HCT116 (cell line): ENCODE measurements around the gene ZNF536. TPM values are rescaled to one million over a fixed set of nuclear protein-coding genes. Genes with fewer than 3 reads are reported as not detected.

Experiments used
- ATAC-seq: fragments of 200-7000 bp; cut with Tn5 transposase; 2 replicates; pipeline ENCODE4 v1.9.1; 2020; ENCODE audit warnings: mild to moderate bottlenecking, moderate library complexity
- BruUV-seq: library from RNA; stranded (reverse); fragments of 400-500 nt; replicated peaks from 2 replicates; lab custom pipeline; 2021; lab: Mats Ljungman, UMichigan
- CTCF ChIA-PET: fragments of 300-600 bp; sonication (Branson Sonifier 250); formaldehyde crosslinking; loops from one replicate; lab custom pipeline; 2021; ENCODE audit warnings: antibody characterized with exemption; lab: Charles Lee
- POLR2A ChIA-PET: fragments of 300-600, 350-600 bp; sonication (Branson Sonifier 250); formaldehyde crosslinking; loops from one replicate; lab custom pipeline; 2021; ENCODE audit warnings: antibody characterized with exemption; lab: Charles Lee
- RAD21 ChIA-PET, 2 experiments: fragments of 300-600 bp; sonication (Branson Sonifier 250); formaldehyde crosslinking; loops; one replicate each; lab custom pipeline; 2023; ENCODE audit warnings: low total read pairs in 2 of 2; ENCODE audit not compliant: uncharacterized antibody in 2 of 2, unreplicated experiment in 2 of 2, low non-redundant PET in 1 of 2; lab: Charles Lee
- DNase-seq: peaks from one replicate; pipeline ENCODE4 v3.0.0-alpha.2; 2010; ENCODE audit warnings: low read depth, low spot score
- H2AFZ ChIP-seq: fragments of 200-600 bp; shearing (Covaris generic), sonication (generic); 2 replicates; pipeline ENCODE4 v1.6.1; 2017; ENCODE audit warnings: low read depth, mixed run types, mixed read lengths, antibody characterized with exemption, low read length; ENCODE audit not compliant: poor library complexity, severe bottlenecking
- H3K27ac ChIP-seq: 2 replicates; pipeline ENCODE4 v1.5.1; 2012; ENCODE audit warnings: low read depth, low read length
- H3K27me3 ChIP-seq: fragments of 200-600 bp; sonication (generic); 2 replicates; pipeline ENCODE4 v1.6.1; 2016; ENCODE audit warnings: mixed run types, low read length, mixed read lengths; ENCODE audit not compliant: insufficient read depth
- H3K36me3 ChIP-seq, 2 experiments: fragments of 200-500 bp in 1 of 2; fragments of 200-600 bp in 1 of 2; sonication (Bioruptor generic) in 1 of 2; sonication (generic) in 1 of 2; 2 replicates each; pipeline versions ENCODE4 v1.5.1 to v1.6.1; 2014 to 2016; ENCODE audit warnings: low read length in 2 of 2, inconsistent platforms in 1 of 2, mixed read lengths in 1 of 2, mixed run types in 1 of 2; ENCODE audit not compliant: insufficient read depth in 2 of 2, control insufficient read depth in 1 of 2
- H3K4me1 ChIP-seq, 2 experiments: fragments of 200-600 bp in 1 of 2; sonication (generic) in 1 of 2; 2 replicates each; pipeline versions ENCODE4 v1.5.1 to v1.6.1; 2012 to 2017; ENCODE audit warnings: low read length in 2 of 2, inconsistent platforms in 1 of 2, mild to moderate bottlenecking in 1 of 2, mixed read lengths in 1 of 2, mixed run types in 1 of 2, moderate library complexity in 1 of 2; ENCODE audit not compliant: insufficient read depth in 2 of 2, control insufficient read depth in 1 of 2
- H3K4me2 ChIP-seq: fragments of 200-600 bp; sonication (generic); 2 replicates; pipeline ENCODE4 v1.6.1; 2017; ENCODE audit warnings: mixed run types, low read length, mixed read lengths
- H3K4me3 ChIP-seq, 2 experiments: fragments of 200-600 bp in 1 of 2; sonication (generic) in 1 of 2; replicated peaks in 1 of 2; 2 replicates each; pipeline ENCODE4 v1.5.1; 2011 to 2016; ENCODE audit warnings: low read length in 2 of 2, control low read depth in 1 of 2, low read depth in 1 of 2, mild to moderate bottlenecking in 1 of 2, mixed read lengths in 1 of 2, mixed run types in 1 of 2
- H3K79me2 ChIP-seq: fragments of 200-600 bp; sonication (generic); 2 replicates; pipeline ENCODE4 v1.6.1; 2017; ENCODE audit warnings: mild to moderate bottlenecking, mixed run types, low read length, moderate library complexity, mixed read lengths; ENCODE audit not compliant: insufficient read depth
- H3K9ac ChIP-seq: fragments of 200-600 bp; sonication (generic); 2 replicates; pipeline ENCODE4 v1.6.1; 2016; ENCODE audit warnings: low read length, mixed read lengths
- H3K9me2 ChIP-seq: fragments of 200-600 bp; sonication (generic), shearing (Covaris generic); 2 replicates; pipeline ENCODE4 v1.6.1; 2017; ENCODE audit warnings: mixed run types, mild to moderate bottlenecking, moderate library complexity; ENCODE audit not compliant: insufficient read depth
- H3K9me3 ChIP-seq, 2 experiments: fragments of 200-500 bp in 1 of 2; fragments of 200-600 bp in 1 of 2; sonication (Bioruptor generic) in 1 of 2; sonication (generic) in 1 of 2; 2 replicates each; pipeline ENCODE4 v1.6.1; 2014 to 2017; ENCODE audit warnings: low read length in 2 of 2, mixed read lengths in 2 of 2, inconsistent platforms in 1 of 2, low read depth in 1 of 2, mild to moderate bottlenecking in 1 of 2, mixed run types in 1 of 2, moderate library complexity in 1 of 2; ENCODE audit not compliant: control insufficient read depth in 1 of 2, insufficient read depth in 1 of 2
- H4K20me1 ChIP-seq: fragments of 200-600 bp; sonication (generic), shearing (Covaris generic); 2 replicates; pipeline ENCODE4 v1.6.1; 2017; ENCODE audit warnings: mixed run types, mild to moderate bottlenecking, moderate library complexity; ENCODE audit not compliant: insufficient read depth
- ATF3 ChIP-seq: IDR thresholded peaks from 2 replicates; pipeline ENCODE4 v1.6.1; 2012
- CBX3 ChIP-seq: IDR thresholded peaks from 2 replicates; pipeline ENCODE4 v1.6.1; 2012; ENCODE audit warnings: low read depth
- CEBPB ChIP-seq: IDR thresholded peaks from 2 replicates; pipeline ENCODE4 v1.6.1; 2012; ENCODE audit warnings: low read depth
- CTCF ChIP-seq, 3 experiments: fragments of 200-600 bp in 1 of 3; sonication (generic) in 1 of 3; IDR thresholded peaks in 2 of 3; conservative IDR thresholded peaks in 1 of 3; 2 replicates each; pipeline ENCODE4 v1.5.1; 2012 to 2017; ENCODE audit warnings: low read depth in 2 of 3, low read length in 2 of 3, antibody characterized with exemption in 1 of 3, borderline replicate concordance in 1 of 3, control low read depth in 1 of 3, mild to moderate bottlenecking in 1 of 3, mixed read lengths in 1 of 3, mixed run types in 1 of 3, moderate library complexity in 1 of 3; ENCODE audit not compliant: insufficient read depth in 1 of 3
- ELF1 ChIP-seq: IDR thresholded peaks from 2 replicates; pipeline ENCODE4 v1.6.1; 2012; ENCODE audit warnings: low read depth, borderline replicate concordance
- EZH2 ChIP-seq: fragments of 200-600 bp; sonication (generic); IDR thresholded peaks from 2 replicates; pipeline ENCODE4 v1.6.1; 2017; ENCODE audit warnings: antibody characterized with exemption, mixed run types
- EZH2phosphoT487 ChIP-seq: fragments of 200-600 bp; IDR thresholded peaks from 2 replicates; pipeline ENCODE4 v1.6.1; 2018; ENCODE audit warnings: antibody characterized with exemption, borderline replicate concordance
- FOSL1 ChIP-seq: IDR thresholded peaks from 2 replicates; pipeline ENCODE4 v1.6.1; 2012; ENCODE audit warnings: low read depth
- JUND ChIP-seq: IDR thresholded peaks from 2 replicates; pipeline ENCODE4 v1.6.1; 2012
- POLR2A ChIP-seq: IDR thresholded peaks from 2 replicates; pipeline ENCODE4 v1.7.0; 2011; ENCODE audit warnings: borderline replicate concordance; ENCODE audit not compliant: insufficient read depth, insufficient read length; ENCODE audit errors: extremely low read depth
- POLR2AphosphoS5 ChIP-seq: IDR thresholded peaks from 2 replicates; pipeline ENCODE4 v1.6.1; 2011; ENCODE audit warnings: mild to moderate bottlenecking, low read depth, low read length, moderate library complexity
- RAD21 ChIP-seq: IDR thresholded peaks from 2 replicates; pipeline ENCODE4 v1.6.1; 2012; ENCODE audit warnings: low read depth, mild to moderate bottlenecking
- SIN3A ChIP-seq: IDR thresholded peaks from 2 replicates; pipeline ENCODE4 v1.6.1; 2012; ENCODE audit warnings: low read depth
- TCF7L2 ChIP-seq: IDR thresholded peaks from 2 replicates; pipeline ENCODE4 v1.7.0; 2011; ENCODE audit warnings: borderline replicate concordance, inconsistent platforms; ENCODE audit not compliant: insufficient read depth, insufficient read length; ENCODE audit errors: extremely low read depth
- YY1 ChIP-seq: IDR thresholded peaks from 2 replicates; pipeline ENCODE4 v1.6.1; 2011; ENCODE audit warnings: low read length, low read depth, moderate library complexity, mild to moderate bottlenecking; ENCODE audit not compliant: insufficient replicate concordance; ENCODE audit errors: extremely low read depth
- ZFX ChIP-seq: fragments of 450-650 bp; IDR thresholded peaks from 2 replicates; pipeline ENCODE4 v1.6.1; 2017
- ZNF274 ChIP-seq: fragments of 200-500 bp; sonication (Bioruptor generic); IDR thresholded peaks from 2 replicates; pipeline ENCODE4 v1.6.1; 2014; ENCODE audit warnings: mild to moderate bottlenecking, low read depth, low read length, inconsistent platforms
- intact Hi-C: fragments of 100-400 bp; cut with micrococcal nuclease; formaldehyde crosslinking; loops from 2 replicates; pipeline ENCODE4 v1.10.0; 2022
- total RNA-seq: library from RNA; stranded (reverse); gene quantifications from one replicate; pipeline ENCODE4 v1.2.1, GENCODE V29; 2021; ENCODE audit not compliant: unreplicated experiment

The ZNF536 gene
- total RNA-seq, 1 experiment from 2014 or later = not detected

- Histone ChIP-seq H3K27me3 (peaks cover 6% of the 10 kb centered on the region; the same call in 1 of the 2 replicates), H3K4me2 (no peak overlapping the region), H3K9me3 (no peaks in the 10 kb centered on the region), H3K9me2 (no peaks in the 10 kb centered on the region), H3K9ac (no peak overlapping the region), H3K36me3 (no peaks in the 10 kb centered on the region), H3K27ac (no peak overlapping the region), H2AFZ (no peak overlapping the region), H3K4me3 (no peak overlapping the region), H4K20me1 (no peaks in the 10 kb centered on the region), H3K4me1 (no peaks in the 10 kb centered on the region), H3K79me2 (no peaks in the 10 kb centered on the region)
- ChIA-PET RAD21 (no interaction called here), POLR2A (interaction anchor here (0.6 kb wide), 1 partner anchor 73 kb away, joined by 4 read pairs; no protein-coding TSS in a partner anchor), CTCF (no interaction called here)
- intact Hi-C loops = no loop called here
- no TSS peak for BruUV-seq
- no peak for DNase-seq
- no peak for TF ChIP-seq ZFX
- TF ChIP-seq ZNF274 = no peak
- no peak for TF ChIP-seq FOSL1
- no peak for TF ChIP-seq POLR2AphosphoS5
- no peak for ATAC-seq
Measured at GRCh38 chr19:30547246-30547645, 175.1 kb downstream of the ZNF536 start.

- CTCF ChIA-PET = no interaction called here
- POLR2A ChIA-PET = no interaction called here
- BruUV-seq = no TSS peak
- Histone ChIP-seq H3K27ac (no peak overlapping the region), H4K20me1 (no peaks in the 10 kb centered on the region), H3K4me3 (no peak overlapping the region), H3K4me2 (no peak overlapping the region), H2AFZ (no peak overlapping the region), H3K27me3 (peaks cover 6% of the 10 kb centered on the region; the same call in 1 of the 2 replicates), H3K36me3 (no peaks in the 10 kb centered on the region), H3K4me1 (no peaks in the 10 kb centered on the region), H3K9ac (no peak overlapping the region), H3K9me3 (no peaks in the 10 kb centered on the region), H3K79me2 (no peaks in the 10 kb centered on the region), H3K9me2 (no peaks in the 10 kb centered on the region)
- DNase-seq = no peak
- intact Hi-C loops = no loop called here
- RAD21 ChIA-PET = no interaction called here
- ATAC-seq = no peak
- TF ChIP-seq ATF3 (no peak), JUND (no peak), FOSL1 (no peak), CTCF (IDR thresholded peaks at IDR 0.05 in 2 of 3, conservative IDR thresholded peaks at IDR 0.05 in 1 of 3; ENCODE audit: borderline replicate concordance in 1 of 3, insufficient read depth in 1 of 3, low read depth in 2 of 3, low read length in 2 of 3) (no peak), EZH2 (no peak), EZH2phosphoT487 (no peak), POLR2A (no peak), ZNF274 (no peak), CEBPB (no peak), ZFX (no peak), POLR2AphosphoS5 (no peak), CBX3 (no peak), TCF7L2 (no peak), YY1 (no peak), ELF1 (no peak), SIN3A (no peak), RAD21 (no peak)
Measured at GRCh38 chr19:30549151-30549550, 177.0 kb downstream of the ZNF536 start.
